ENCODE measurements around the gene MYO1B.
A peak's percentile ranks its signal among the peaks of the same experiment; 100 is the strongest.

Gene MYO1B

GRCh38 chr2:191222952-191223351 lies 22.3 kb upstream of the MYO1B start:
- TF ChIP-seq CTCF (conservative IDR thresholded peaks at IDR 0.05; ENCODE audit: control insufficient read depth, insufficient read depth, low read depth, low read length), result no peak
- H3K4me3 ChIP-seq (ENCODE audit: control insufficient read depth, low read depth, low read length), result no peak overlapping the region

GRCh38 chr2:191225126-191225525 lies 20.1 kb upstream of the MYO1B start:
- no peak for TF ChIP-seq CTCF (conservative IDR thresholded peaks at IDR 0.05; ENCODE audit: control insufficient read depth, insufficient read depth, low read depth, low read length)
- no peak overlapping the region for H3K4me3 ChIP-seq (ENCODE audit: control insufficient read depth, low read depth, low read length)

More at GRCh38 chr2:191222952-191223351, 22.3 kb upstream of the MYO1B start:
- DNase-seq (ENCODE audit: low read depth), result peak; percentile 51

DNA sequence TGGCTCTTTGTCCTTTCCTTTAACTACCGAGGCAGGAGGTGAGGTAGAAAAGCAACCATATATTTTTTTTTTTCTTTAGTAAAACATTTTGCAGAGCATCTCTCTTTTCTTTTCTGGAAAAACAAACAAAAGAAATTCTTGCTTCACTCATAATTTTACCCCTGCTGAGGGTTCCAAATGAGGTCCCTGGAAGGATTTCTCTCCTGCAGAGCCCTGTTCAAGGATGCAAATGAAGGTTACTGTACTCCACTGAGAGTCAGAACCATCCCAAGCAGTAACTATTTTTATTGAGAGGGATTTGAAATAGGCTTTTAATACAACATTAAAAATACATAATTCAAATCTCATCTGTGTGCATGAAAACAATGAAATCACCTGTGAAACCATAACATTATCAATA lies 19.5 kb upstream of the MYO1B start:
- no peak for DNase-seq (ENCODE audit: low read depth)
- no peak for TF ChIP-seq CTCF (conservative IDR thresholded peaks at IDR 0.05; ENCODE audit: control insufficient read depth, insufficient read depth, low read depth, low read length)
- no peak overlapping the region for H3K4me3 ChIP-seq (ENCODE audit: control insufficient read depth, low read depth, low read length)

More at GRCh38 chr2:191225126-191225525, 20.1 kb upstream of the MYO1B start:
- DNase-seq (ENCODE audit: low read depth), result no peak

DNA sequence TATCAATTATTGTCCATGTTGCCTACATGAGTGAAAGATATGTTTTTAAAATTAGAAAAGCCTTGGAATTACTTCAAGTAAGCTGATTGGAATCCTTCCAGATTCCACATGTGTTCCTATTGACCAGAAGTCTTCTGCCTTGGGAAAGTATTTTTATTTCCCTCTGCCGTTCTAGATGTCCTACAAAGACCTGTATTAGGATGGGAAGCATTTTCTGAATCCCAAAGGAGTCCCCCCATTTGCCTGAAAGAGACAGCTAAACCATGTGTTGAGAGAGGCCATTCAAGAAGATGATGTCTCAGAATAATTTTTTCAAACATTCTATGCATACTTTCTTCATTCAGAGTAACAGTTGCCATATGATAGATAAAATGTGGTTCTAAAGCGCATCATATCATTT lies 19.0 kb upstream of the MYO1B start:
- DNase-seq (ENCODE audit: low read depth), result peak; percentile 52
- no peak overlapping the region for H3K4me3 ChIP-seq (ENCODE audit: control insufficient read depth, low read depth, low read length)
- no peak for TF ChIP-seq CTCF (conservative IDR thresholded peaks at IDR 0.05; ENCODE audit: control insufficient read depth, insufficient read depth, low read depth, low read length)

GRCh38 chr2:191228333-191228732 lies 16.9 kb upstream of the MYO1B start:
- no peak for DNase-seq (ENCODE audit: low read depth)
- TF ChIP-seq CTCF (conservative IDR thresholded peaks at IDR 0.05; ENCODE audit: control insufficient read depth, insufficient read depth, low read depth, low read length), result no peak
- no peak overlapping the region for H3K4me3 ChIP-seq (ENCODE audit: control insufficient read depth, low read depth, low read length)

- H3K4me3 ChIP-seq (ENCODE audit: control insufficient read depth, low read depth, low read length), result no peak overlapping the region
- DNase-seq (ENCODE audit: low read depth), result no peak
- no peak for TF ChIP-seq CTCF (conservative IDR thresholded peaks at IDR 0.05; ENCODE audit: control insufficient read depth, insufficient read depth, low read depth, low read length)
Measured at GRCh38 chr2:191228861-191229260, 16.3 kb upstream of the MYO1B start.

- peak; percentile 96 for DNase-seq (ENCODE audit: low read depth)
- H3K4me3 ChIP-seq (ENCODE audit: control insufficient read depth, low read depth, low read length), result no peak overlapping the region
- TF ChIP-seq CTCF (conservative IDR thresholded peaks at IDR 0.05; ENCODE audit: control insufficient read depth, insufficient read depth, low read depth, low read length), result no peak
Measured at GRCh38 chr2:191230174-191230573, 15.0 kb upstream of the MYO1B start.
